ENCODE results near the gene RASAL1. TPM values are rescaled to one million over a fixed set of nuclear protein-coding genes. Genes with fewer than 3 reads are reported as not detected.

Gene RASAL1
- total and polyA plus RNA-seq, 2 donors (not counting 1 experiment from before 2014, with no cell fraction given): not detected

GRCh38 chr12:113097716-113098440 lies 37.7 kb downstream of the RASAL1 start:
- TF ChIP-seq EZH2 (IDR thresholded peaks at IDR 0.05; ENCODE audit: low read length, missing control alignments): no peak
- no peak for TF ChIP-seq CTCF (conservative IDR thresholded peaks at IDR 0.05 in 1 of 2, IDR thresholded peaks at IDR 0.05 in 1 of 2; ENCODE audit: low read depth in 1 of 2, low read length in 2 of 2)
- Histone ChIP-seq H3K9me3 (ENCODE audit: control insufficient read depth, insufficient read depth, low read depth, low read length) (no peaks in the 10 kb centered on the region), H3K79me2 (ENCODE audit: control insufficient read depth, insufficient read depth, low read length) (no peaks in the 10 kb centered on the region), H2AFZ (ENCODE audit: low read length) (no peak overlapping the region), H3K36me3 (ENCODE audit: control insufficient read depth, insufficient read depth, low read length) (no peaks in the 10 kb centered on the region), H3K4me2 (ENCODE audit: extremely low read depth, insufficient read depth, low read length) (no peak overlapping the region), H3K4me3 (replicated peaks in 1 of 4; ENCODE audit: control extremely low read depth in 1 of 4, insufficient read depth in 1 of 4, low read depth in 3 of 4, low read length in 4 of 4) (no peak overlapping the region), H4K20me1 (ENCODE audit: control insufficient read depth, extremely low read depth, insufficient read depth, low read length) (no peaks in the 10 kb centered on the region), H3K4me1 (ENCODE audit: control insufficient read depth, extremely low read depth, insufficient read depth, low read length) (no peaks in the 10 kb centered on the region), H3K9ac (ENCODE audit: insufficient read depth, low read length) (no peak overlapping the region), H3K27ac (ENCODE audit: insufficient read depth, low read length) (no peak overlapping the region), H3K27me3 (ENCODE audit: control insufficient read depth, insufficient read depth, low read length) (no peaks in the 10 kb centered on the region)
- DNase-seq (ENCODE audit: low read depth in 2 of 2): peak in 1 of 2 donors; percentile 62

GRCh38 chr12:113096675-113097461 lies 38.7 kb downstream of the RASAL1 start:
- DNase-seq (ENCODE audit: low read depth in 2 of 2): no peak
- Histone ChIP-seq H2AFZ (ENCODE audit: low read length) (no peak overlapping the region), H3K4me1 (ENCODE audit: control insufficient read depth, extremely low read depth, insufficient read depth, low read length) (no peaks in the 10 kb centered on the region), H4K20me1 (ENCODE audit: control insufficient read depth, extremely low read depth, insufficient read depth, low read length) (no peaks in the 10 kb centered on the region), H3K36me3 (ENCODE audit: control insufficient read depth, insufficient read depth, low read length) (no peaks in the 10 kb centered on the region), H3K4me2 (ENCODE audit: extremely low read depth, insufficient read depth, low read length) (no peak overlapping the region), H3K9me3 (ENCODE audit: control insufficient read depth, insufficient read depth, low read depth, low read length) (no peaks in the 10 kb centered on the region), H3K27ac (ENCODE audit: insufficient read depth, low read length) (no peak overlapping the region), H3K27me3 (ENCODE audit: control insufficient read depth, insufficient read depth, low read length) (no peaks in the 10 kb centered on the region), H3K79me2 (ENCODE audit: control insufficient read depth, insufficient read depth, low read length) (no peaks in the 10 kb centered on the region), H3K4me3 (replicated peaks in 1 of 4; ENCODE audit: control extremely low read depth in 1 of 4, insufficient read depth in 1 of 4, low read depth in 3 of 4, low read length in 4 of 4) (no peak overlapping the region), H3K9ac (ENCODE audit: insufficient read depth, low read length) (no peak overlapping the region)
- TF ChIP-seq EZH2 (IDR thresholded peaks at IDR 0.05; ENCODE audit: low read length, missing control alignments) (no peak), CTCF (conservative IDR thresholded peaks at IDR 0.05 in 1 of 2, IDR thresholded peaks at IDR 0.05 in 1 of 2; ENCODE audit: low read depth in 1 of 2, low read length in 2 of 2) (no peak)

GRCh38 chr12:113095405-113095804 lies 40.2 kb downstream of the RASAL1 start:
- Histone ChIP-seq H3K9ac (ENCODE audit: insufficient read depth, low read length) (no peak overlapping the region), H3K36me3 (ENCODE audit: control insufficient read depth, insufficient read depth, low read length) (no peaks in the 10 kb centered on the region), H3K79me2 (ENCODE audit: control insufficient read depth, insufficient read depth, low read length) (no peaks in the 10 kb centered on the region), H3K4me1 (ENCODE audit: control insufficient read depth, extremely low read depth, insufficient read depth, low read length) (no peaks in the 10 kb centered on the region), H3K9me3 (ENCODE audit: control insufficient read depth, insufficient read depth, low read depth, low read length) (no peaks in the 10 kb centered on the region), H3K4me3 (replicated peaks in 1 of 4; ENCODE audit: control extremely low read depth in 1 of 4, insufficient read depth in 1 of 4, low read depth in 3 of 4, low read length in 4 of 4) (no peak overlapping the region), H2AFZ (ENCODE audit: low read length) (no peak overlapping the region), H3K27me3 (ENCODE audit: control insufficient read depth, insufficient read depth, low read length) (no peaks in the 10 kb centered on the region), H4K20me1 (ENCODE audit: control insufficient read depth, extremely low read depth, insufficient read depth, low read length) (no peaks in the 10 kb centered on the region), H3K27ac (ENCODE audit: insufficient read depth, low read length) (no peak overlapping the region), H3K4me2 (ENCODE audit: extremely low read depth, insufficient read depth, low read length) (no peak overlapping the region)
- no peak for DNase-seq (ENCODE audit: low read depth in 2 of 2)
- TF ChIP-seq EZH2 (IDR thresholded peaks at IDR 0.05; ENCODE audit: low read length, missing control alignments) (no peak), CTCF (conservative IDR thresholded peaks at IDR 0.05 in 1 of 2, IDR thresholded peaks at IDR 0.05 in 1 of 2; ENCODE audit: low read depth in 1 of 2, low read length in 2 of 2) (no peak)

All from fibroblast of lung (primary cell).